ENCODE data around the gene ELMOD1. TPM values are rescaled to one million over a fixed set of nuclear protein-coding genes. Genes with fewer than 3 reads are reported as not detected.

ELMOD1 gene
- total and polyA plus RNA-seq, 4 donors, result 0.14 to 0.42 TPM; not detected in 2

DNA sequence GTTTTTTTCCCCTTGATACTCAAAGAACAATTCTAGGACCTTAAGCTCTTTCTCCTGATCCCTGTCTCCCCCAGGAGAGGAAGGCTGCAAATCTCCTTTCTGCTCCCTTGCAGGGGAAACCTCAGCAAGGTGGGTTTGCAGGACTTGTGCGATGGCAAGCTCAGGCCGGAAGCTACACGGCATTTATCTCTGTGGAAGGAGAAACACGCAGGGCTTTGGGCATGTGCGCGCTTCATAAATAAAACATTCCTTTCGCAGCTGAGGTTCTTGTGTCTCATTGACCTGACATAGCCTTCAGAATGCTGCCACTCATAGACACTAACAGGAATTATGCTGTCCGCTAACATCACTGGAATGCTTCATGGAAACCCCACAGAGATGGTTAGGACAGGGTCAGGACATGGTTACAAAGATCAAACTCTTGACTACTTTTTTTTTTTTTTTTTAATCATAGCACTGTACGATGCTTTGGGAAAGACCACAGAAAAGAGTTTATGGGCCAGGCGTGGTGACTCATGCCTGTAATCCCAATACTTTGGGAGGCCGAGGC lies 78.3 kb downstream of the ELMOD1 start (continued):
- TF ChIP-seq REST (IDR thresholded peaks at IDR 0.05), result no peak
- TF ChIP-seq FOXA2 (IDR thresholded peaks at IDR 0.05), result no peak
- TF ChIP-seq EGR1 (IDR thresholded peaks at IDR 0.05; ENCODE audit: low read depth in 2 of 2), result no peak
- no peak for TF ChIP-seq TAF1 (conservative IDR thresholded peaks at IDR 0.05)
- TF ChIP-seq, protein P1, sequence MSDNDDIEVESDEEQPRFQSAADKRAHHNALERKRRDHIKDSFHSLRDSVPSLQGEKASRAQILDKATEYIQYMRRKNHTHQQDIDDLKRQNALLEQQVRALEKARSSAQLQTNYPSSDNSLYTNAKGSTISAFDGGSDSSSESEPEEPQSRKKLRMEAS (IDR thresholded peaks at IDR 0.05), result no peak
- no peak for TF ChIP-seq SP1 (IDR thresholded peaks at IDR 0.05)
- TF ChIP-seq, protein P2, sequence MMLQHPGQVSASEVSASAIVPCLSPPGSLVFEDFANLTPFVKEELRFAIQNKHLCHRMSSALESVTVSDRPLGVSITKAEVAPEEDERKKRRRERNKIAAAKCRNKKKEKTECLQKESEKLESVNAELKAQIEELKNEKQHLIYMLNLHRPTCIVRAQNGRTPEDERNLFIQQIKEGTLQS (IDR thresholded peaks at IDR 0.05), result no peak

- no peak overlapping the region for H3K4me3 ChIP-seq (ENCODE audit: low read depth in 1 of 3, low read length in 3 of 3)
- TF ChIP-seq EGR1 (IDR thresholded peaks at IDR 0.05; ENCODE audit: low read depth in 2 of 2) (no peak), FOXA1 (IDR thresholded peaks at IDR 0.05) (no peak), TAF1 (conservative IDR thresholded peaks at IDR 0.05) (no peak), REST (IDR thresholded peaks at IDR 0.05) (no peak), JUND (IDR thresholded peaks at IDR 0.05) (no peak), RAD21 (IDR thresholded peaks at IDR 0.05) (no peak), NR2F2 (IDR thresholded peaks at IDR 0.05) (no peak), SP1 (IDR thresholded peaks at IDR 0.05) (no peak), YY1 (IDR thresholded peaks at IDR 0.05) (no peak), HNF4A (conservative IDR thresholded peaks at IDR 0.05) (no peak), HNF4G (IDR thresholded peaks at IDR 0.05) (no peak), GABPA (IDR thresholded peaks at IDR 0.05 in 1 of 2, conservative IDR thresholded peaks at IDR 0.05 in 1 of 2) (no peak), FOXA2 (IDR thresholded peaks at IDR 0.05) (no peak), RXRA (IDR thresholded peaks at IDR 0.05) (no peak)
- TF ChIP-seq, protein P3, sequence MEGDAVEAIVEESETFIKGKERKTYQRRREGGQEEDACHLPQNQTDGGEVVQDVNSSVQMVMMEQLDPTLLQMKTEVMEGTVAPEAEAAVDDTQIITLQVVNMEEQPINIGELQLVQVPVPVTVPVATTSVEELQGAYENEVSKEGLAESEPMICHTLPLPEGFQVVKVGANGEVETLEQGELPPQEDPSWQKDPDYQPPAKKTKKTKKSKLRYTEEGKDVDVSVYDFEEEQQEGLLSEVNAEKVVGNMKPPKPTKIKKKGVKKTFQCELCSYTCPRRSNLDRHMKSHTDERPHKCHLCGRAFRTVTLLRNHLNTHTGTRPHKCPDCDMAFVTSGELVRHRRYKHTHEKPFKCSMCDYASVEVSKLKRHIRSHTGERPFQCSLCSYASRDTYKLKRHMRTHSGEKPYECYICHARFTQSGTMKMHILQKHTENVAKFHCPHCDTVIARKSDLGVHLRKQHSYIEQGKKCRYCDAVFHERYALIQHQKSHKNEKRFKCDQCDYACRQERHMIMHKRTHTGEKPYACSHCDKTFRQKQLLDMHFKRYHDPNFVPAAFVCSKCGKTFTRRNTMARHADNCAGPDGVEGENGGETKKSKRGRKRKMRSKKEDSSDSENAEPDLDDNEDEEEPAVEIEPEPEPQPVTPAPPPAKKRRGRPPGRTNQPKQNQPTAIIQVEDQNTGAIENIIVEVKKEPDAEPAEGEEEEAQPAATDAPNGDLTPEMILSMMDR (IDR thresholded peaks at IDR 0.05; ENCODE audit: low read depth, low read length, missing input control), result no peak
- TF ChIP-seq, protein P4, sequence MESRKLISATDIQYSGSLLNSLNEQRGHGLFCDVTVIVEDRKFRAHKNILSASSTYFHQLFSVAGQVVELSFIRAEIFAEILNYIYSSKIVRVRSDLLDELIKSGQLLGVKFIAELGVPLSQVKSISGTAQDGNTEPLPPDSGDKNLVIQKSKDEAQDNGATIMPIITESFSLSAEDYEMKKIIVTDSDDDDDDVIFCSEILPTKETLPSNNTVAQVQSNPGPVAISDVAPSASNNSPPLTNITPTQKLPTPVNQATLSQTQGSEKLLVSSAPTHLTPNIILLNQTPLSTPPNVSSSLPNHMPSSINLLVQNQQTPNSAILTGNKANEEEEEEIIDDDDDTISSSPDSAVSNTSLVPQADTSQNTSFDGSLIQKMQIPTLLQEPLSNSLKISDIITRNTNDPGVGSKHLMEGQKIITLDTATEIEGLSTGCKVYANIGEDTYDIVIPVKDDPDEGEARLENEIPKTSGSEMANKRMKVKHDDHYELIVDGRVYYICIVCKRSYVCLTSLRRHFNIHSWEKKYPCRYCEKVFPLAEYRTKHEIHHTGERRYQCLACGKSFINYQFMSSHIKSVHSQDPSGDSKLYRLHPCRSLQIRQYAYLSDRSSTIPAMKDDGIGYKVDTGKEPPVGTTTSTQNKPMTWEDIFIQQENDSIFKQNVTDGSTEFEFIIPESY (IDR thresholded peaks at IDR 0.05), result no peak
- TF ChIP-seq, protein P2 (IDR thresholded peaks at IDR 0.05), result no peak
- TF ChIP-seq, protein P1 (IDR thresholded peaks at IDR 0.05), result no peak
- DNase-seq (ENCODE audit: low spot score), result no peak
- H3K27me3 ChIP-seq (ENCODE audit: control insufficient read depth in 4 of 4, insufficient read depth in 4 of 4, low read length in 3 of 4), result no peaks in the 10 kb centered on the region
- no peak overlapping the region for H3K27ac ChIP-seq (ENCODE audit: low read depth in 1 of 2, low read length in 2 of 2)
- WGBS, result 65% methylated on average over 4 of the region's 4 CpGs
- H3K9me3 ChIP-seq (ENCODE audit: control insufficient read depth in 4 of 4, low read length in 3 of 4), result no peaks in the 10 kb centered on the region
- no peaks in the 10 kb centered on the region for H3K4me1 ChIP-seq (ENCODE audit: control insufficient read depth in 4 of 4, insufficient read depth in 4 of 4, low read length in 3 of 4)
- H3K9ac ChIP-seq (ENCODE audit: low read depth in 1 of 2, low read length in 2 of 2), result no peak overlapping the region
- H3K36me3 ChIP-seq (ENCODE audit: control insufficient read depth in 4 of 4, insufficient read depth in 3 of 4, low read depth in 1 of 4, low read length in 3 of 4), result no peaks in the 10 kb centered on the region
Observed at GRCh38 chr11:107669893-107670601, 79.1 kb downstream of the ELMOD1 start.
